GM18508 (cell line): ENCODE data around the gene ANKRD35.
"Not testable (repeated sequence)": the region's sequence is repeated elsewhere in the genome, so short reads cannot be mapped to it uniquely, and the experiment has no call there.

ENCODE experiments used
- ATAC-seq: cut with Tn5 transposase; IDR thresholded peaks from one replicate; pipeline ENCODE4 v1.9.1; 2021; ENCODE audit warnings: moderate number of reproducible peaks; ENCODE audit not compliant: insufficient read depth, unreplicated experiment

ANKRD35 gene, protein sequence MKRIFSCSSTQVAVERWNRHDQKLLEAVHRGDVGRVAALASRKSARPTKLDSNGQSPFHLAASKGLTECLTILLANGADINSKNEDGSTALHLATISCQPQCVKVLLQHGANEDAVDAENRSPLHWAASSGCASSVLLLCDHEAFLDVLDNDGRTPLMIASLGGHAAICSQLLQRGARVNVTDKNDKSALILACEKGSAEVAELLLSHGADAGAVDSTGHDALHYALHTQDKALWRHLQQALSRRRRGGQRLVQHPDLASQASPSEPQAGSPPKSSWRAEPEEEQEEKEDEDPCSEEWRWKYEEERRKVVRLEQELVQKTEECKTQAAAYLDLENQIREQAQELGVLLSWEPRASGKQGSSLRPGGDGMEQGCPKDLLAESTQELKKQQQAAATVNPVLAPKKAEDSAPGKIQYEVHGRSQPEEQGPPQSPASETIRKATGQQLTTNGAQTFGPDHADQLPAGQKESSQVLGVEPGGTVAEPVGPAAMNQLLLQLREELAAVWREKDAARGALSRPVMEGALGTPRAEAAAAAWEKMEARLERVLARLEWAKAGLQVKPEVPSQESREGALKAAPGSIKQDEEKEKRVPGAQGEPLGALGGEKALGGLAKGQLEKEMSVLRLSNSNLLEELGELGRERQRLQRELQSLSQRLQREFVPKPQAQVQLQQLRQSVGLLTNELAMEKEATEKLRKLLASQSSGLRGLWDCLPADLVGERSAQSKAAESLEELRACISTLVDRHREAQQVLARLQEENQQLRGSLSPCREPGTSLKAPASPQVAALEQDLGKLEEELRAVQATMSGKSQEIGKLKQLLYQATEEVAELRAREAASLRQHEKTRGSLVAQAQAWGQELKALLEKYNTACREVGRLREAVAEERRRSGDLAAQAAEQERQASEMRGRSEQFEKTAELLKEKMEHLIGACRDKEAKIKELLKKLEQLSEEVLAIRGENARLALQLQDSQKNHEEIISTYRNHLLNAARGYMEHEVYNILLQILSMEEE

DNA sequence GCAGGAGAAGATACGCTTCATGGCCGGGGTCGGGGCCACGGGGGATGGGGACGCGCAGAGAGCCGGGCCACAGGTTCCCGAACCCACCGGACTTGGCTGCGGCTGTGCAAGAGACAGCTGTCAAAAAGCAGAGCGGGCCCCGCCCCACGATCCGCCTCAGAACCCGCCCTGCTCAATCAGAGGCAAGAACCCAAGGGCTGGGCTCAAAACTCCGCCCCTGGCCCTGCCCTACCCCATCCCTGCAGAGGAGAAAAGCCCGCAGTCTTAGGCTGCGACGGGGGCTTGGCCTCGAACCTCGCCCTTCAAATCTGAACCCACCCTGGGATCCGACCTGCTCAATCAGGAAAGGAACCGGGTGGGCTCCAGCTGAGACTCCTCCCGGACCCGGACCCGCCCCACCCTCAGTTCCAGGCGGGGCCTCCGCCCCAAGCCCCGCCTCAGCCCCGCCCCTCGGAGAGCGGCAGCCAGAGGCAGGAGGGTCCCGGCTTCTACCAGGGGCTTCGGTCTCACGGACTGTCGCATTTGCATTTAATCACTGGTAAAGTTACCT, at the start of gene ANKRD35:
Gene ANKRD35, minus strand, starts transcription at position 129 of the 550 bp plus-strand sequence. Its CDS starts 108 bp downstream, at position 21.
- peak; percentile 80 for ATAC-seq

DNA sequence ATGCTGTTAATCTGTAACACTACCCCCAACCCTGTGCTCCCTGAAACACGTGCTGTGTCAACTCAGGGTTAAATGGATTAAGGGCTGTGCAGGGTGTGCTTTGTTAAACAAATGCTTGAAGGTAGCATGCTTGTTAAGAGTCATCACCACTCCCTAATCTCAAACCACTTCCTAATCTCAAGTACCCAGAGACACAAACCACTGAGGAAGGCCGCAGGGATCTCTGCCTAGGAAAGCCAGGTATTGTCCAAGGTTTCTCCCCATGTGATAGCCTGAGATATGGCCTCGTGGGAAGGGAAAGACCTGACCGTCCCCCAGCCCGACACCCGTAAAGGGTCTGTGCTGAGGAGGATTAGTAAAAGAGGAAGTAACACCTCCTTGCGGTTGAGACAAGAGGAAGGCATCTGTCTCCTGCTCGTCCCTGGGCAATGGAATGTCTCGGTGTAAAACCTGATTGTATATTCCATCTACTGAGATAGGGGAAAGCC, 46.9 kb upstream of the ANKRD35 start:
- ATAC-seq: not testable (repeated sequence)

DNA sequence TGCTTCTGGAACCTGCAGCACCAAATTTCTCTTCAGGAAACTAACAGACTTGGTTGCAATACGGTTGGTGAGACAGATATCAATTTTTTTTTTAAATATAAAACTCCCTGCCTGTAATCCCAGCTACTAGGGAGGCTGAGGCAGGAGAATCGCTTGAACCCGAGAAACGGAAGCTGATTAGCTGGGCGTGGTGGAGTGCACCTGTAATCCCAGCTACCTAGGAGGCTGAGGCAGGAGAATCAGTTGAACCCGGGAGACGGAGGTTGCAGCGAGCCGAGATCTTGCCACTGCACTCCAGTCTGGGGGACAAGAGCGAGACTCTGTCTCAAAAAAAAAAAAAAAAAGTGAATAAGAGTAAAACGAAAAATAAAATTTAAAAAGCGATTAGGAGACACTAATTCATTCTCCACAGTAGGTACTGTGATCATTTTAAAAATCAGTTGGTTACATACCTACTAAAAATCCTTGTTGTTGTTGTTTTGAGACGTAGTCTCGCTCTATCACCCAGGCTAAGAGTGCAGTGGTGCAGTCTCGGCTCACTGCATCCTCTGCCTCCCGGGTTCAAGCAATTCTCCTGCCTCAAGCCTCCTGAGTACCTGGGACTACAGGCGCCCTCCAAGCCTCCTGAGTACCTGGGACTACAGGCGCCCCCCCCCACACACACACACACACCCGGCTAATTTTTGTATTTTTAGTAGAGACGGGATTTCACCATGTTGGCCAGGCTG, 42.4 kb upstream of the ANKRD35 start:
- no peak for ATAC-seq

DNA sequence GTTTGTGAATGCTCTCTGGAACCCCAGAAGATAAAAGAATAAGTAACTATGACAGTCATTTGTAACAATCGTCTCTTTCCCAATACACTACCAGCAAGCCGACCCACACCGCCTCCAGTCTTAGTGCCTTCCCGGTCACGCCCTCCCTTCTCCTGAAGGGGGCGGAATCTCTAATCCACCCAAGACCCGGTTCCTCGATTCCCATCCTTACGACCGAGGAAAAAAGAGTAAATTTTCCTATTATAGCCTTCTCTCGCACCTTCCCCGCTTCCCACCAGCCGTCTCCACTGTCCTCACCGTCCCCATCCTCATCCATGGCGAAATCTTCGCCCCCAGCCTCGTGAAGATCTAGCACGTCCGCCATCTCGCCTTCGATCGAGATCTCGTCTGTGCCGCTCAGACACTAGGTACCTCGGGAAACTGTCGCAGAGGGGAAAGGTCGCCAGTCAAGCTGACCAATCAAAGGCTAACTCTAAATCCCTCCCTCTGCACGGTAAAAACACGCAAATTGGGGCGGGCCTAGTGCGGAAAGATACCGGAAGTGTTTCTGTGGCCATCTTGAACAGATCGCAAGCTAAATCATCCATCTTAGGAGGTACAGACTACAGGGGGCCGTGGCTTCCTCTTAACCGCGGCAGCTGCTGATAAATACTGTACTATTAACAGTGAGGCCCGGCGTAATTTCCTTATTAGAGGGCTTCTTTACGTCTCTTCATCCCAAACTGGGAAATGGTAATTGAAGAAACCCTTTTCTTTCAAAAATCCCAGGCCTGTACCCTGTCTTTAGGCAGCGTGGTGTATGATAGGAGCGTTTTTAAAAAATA, 41.6 kb upstream of the ANKRD35 start, which contains the start of gene RBM8A:
Gene RBM8A, minus strand, starts transcription at position 422 of the 824 bp plus-strand sequence. Its CDS starts 58 bp downstream, at position 364.
- peak; percentile 89 for ATAC-seq

DNA sequence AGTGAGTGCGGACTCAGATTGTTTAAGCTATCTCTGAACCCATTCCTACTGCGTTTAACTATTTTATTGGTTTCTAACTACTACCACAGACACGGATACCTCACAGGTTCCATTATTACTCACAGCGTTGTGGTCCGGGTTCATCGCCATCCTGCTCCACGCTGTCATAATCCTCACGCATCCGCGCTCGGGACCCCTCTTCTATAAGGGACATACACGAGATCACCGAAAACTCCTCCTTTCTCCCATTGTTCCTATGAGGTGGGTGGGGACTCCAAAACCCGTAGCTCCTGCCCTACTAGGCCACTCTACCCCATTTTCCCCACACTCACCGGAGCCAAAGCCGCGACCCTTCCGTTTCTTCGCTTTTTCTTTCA, 41.0 kb upstream of the ANKRD35 start:
- peak; percentile 5 for ATAC-seq

DNA sequence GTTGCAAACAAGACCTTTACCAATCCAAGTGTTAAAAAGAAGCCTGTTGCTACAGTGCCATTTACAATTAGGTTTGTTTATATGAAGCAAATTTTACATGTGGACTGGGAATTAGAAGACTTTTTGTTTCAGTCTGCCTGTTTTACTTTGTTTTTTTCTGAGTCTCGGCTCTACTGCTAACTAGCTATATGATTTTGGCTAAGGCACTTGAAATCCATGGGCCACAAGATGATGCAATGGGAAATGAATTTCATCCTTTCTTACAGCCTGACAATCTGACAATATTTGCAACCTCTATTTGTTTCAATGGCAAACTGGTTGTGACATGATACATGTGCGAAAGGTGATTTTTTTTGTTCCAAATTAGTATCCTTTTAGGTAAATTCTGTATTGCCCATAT, 36.6 kb upstream of the ANKRD35 start:
- no peak for ATAC-seq

DNA sequence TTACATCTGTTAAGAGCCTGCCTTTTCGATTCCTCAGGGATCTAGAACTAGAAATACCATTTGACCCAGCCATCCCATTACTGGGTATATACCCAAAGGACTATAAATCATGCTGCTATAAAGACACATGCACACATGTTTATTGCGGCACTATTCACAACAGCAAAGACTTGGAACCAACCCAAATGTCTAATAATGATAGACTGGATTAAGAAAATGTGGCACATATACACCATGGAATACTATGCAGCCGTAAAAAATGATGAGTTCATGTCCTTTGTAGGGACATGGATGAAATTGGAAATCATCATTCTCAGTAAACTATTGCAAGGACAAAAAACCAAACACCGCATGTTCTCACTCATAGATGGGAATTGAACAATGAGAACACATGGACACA, 34.6 kb upstream of the ANKRD35 start:
- ATAC-seq: not testable (repeated sequence)

DNA sequence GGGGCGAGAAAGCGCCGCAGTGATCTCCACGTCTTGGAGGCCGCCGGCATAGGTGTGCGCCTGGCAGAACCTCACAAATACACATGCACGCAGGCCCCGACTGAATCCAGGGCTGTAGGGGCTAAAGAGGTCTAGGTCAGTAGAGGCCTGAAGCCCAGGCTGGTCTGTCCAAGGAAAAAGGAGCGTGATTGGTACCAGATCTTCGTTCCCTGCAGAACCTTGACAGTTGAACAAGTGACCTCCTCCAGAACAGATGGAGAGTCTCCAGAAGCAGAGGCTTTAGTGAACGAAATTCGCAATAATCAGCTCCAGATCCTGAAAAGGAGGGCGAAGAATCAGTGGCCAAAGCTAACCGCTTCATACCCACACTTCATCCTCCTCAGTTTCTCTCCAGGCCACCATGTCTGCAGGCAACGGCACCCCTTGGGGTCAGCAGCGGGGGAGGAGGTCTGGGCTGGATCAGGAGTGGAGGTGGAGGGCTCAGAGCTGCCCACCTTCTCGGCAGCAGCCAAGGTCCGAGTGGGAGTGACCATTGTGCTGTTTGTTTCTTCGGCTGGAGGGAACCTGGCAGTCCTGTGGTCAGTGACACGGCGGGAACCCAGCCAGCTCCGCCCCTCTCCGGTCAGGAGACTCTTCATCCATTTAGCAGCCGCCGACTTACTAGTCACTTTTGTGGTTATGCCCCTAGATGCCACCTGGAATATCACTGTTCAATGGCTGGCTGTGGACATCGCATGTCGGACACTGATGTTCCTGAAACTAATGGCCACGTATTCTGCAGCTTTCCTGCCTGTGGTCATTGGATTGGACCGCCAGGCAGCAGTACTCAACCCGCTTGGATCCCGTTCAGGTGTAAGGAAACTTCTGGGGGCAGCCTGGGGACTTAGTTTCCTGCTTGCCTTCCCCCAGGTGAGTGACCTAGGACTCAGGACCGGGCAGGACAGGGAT, 33.6 kb upstream of the ANKRD35 start:
- no peak for ATAC-seq

DNA sequence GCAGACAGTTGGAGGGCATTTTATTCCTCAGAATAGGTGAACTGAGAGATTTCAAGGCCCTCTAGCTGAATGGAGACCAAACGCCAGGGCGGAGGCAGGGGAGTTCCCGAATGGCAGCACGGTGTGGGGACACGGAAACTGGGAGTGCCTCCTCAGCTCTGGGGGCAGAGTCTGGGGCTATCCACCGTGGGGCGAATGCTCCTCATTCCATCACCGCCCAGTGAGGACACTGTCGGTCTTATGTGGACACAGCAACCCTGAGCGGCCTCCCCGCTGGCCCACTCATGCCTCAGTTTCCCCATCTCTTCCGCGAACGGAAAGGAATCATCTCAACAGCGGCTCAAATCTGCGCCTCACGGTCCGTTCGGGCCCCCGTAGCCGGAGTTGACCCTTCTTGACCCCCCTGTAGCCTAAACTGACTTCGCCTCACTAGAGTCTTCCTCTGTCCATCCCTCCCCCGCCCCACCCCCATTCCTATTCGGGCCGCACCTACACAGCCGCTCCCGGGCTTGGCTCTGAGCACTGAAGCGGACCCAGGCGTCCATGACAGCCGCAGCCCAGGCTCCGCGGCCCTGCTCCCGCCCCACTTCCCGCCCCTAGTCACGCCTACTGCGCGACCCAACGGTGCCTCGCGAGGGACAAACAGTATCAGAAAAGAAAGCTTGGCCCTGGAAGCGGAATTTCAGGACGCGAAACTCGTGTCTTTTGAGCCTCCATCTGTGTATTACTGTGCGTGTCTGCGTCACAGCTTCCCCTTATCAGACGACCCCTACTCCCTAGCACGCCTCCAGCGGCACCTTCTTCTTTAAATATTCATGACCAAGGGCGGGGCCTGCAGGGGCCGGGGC, 32.7 kb upstream of the ANKRD35 start, which contains the start of gene PEX11B:
Gene PEX11B, minus strand, starts transcription at position 574 of the 848 bp plus-strand sequence. Its CDS starts 29 bp downstream, at position 545.
- no peak for ATAC-seq

DNA sequence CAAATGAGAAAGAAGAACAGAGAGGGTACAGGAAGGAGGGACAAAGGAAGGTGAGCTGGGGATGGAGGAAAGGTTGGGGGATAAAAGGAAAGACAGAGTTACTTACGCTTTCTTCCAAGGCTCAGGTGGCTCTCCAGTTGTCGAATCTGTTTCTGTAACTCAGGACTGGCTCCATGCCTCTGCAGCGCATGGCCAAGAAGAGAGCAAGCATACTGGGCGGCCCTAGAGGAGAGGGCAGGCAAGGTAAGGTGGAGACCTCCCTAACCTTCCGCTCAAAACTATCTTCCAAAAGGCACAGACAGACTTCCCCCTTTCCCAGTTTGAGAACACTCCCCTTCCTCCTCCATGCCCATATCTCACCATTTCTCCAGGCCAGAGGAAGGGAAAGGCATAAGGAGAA, 31.9 kb upstream of the ANKRD35 start:
- ATAC-seq: no peak

DNA sequence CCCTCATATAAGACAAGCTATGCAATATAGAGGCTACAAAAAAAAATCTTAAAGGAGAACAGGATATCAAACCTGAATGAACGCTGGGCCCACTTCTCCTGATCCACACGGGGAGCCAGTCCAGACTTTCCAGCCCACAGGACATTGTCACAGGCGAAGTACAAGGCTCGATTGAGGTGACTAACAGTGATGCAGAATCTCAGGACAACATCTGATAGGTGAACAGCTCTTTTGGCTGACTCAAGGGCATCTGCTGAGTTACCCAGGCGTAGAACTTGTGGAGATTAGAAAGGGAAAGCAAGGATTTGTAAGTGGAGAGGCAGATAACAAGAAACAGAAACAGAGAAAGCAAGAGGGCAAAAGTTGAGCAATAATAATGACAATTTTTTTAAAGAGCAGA, 31.1 kb upstream of the ANKRD35 start:
- ATAC-seq: no peak

DNA sequence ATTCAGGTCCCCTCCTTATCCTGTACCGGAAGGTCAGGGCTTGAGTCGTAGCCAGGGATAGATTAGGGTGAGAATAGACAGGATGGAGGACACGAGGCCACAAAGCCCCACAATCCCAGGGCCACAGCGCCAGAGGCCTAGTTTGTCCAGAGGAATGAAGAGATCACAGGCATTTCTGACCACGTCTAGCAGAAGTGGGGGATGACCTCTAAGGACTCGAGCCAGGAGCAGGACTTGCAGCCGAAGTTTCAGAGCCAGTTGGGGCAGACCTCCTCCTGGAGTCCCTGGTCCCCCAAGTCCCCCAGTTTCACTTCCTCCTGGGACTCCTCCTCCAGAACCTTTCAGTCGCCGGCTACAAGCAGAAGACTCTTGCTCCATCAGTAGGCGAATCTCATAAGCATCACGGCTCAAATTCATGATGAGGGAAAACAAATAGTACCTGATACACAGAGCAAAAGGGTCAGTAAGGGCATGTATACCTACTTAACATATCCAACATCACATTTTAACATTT, 26.5 kb upstream of the ANKRD35 start:
- no peak for ATAC-seq

DNA sequence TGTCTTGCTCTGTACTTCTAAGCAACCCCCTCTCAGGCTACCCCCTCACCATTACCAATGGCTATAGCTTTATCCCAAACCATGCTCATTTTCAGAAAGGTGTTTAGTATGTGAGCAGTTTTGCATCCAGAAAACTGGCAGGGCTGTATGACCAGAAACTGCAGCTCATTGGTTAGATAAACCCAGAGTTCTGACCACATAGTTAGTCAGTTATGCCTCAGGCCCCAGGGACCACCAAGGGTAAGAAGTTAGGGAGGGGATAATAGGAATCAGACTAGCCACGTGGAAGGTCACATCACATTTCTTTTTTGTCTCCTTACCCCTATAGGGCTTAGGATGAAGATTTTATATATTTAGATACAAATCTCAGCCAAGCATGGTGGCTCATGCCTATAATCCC, 23.0 kb upstream of the ANKRD35 start:
- ATAC-seq: no peak

DNA sequence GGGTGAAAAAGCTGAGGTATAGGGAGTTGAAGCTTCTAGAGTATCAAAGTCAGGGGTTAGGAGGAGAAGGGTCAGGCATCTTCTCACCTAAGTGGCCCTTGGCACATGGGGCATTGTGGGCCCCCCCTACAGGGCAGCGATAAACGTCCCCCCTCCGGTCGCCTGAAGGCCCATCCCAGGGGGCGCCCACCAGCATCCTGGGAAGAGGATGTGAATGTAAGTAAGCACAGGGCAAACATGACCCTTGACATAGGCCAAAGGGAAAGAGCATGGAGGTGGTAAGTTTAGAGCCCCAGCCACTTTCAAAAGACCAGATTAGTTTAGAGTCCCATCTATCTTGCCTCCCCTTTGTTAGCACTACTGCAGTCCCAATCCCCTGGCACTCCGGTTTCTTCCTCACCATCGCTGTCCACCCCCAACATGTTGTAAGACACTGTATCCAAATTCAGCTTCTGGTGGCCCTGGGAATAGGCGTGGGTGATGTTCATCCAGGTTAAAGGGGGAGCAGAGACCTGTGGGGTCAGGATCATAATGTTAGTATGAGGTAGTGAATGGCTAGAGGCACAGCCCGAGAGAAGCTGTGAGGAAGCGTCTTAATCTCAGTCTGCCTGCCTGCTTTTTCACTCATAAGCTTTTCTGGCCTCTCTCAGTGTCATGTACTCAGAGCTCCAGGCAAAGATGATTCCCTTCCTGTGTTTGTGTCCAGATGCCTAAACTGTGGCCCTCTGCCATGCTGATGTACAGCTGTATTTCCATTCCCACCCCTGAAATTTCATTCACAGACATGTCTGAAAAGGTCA, 21.5 kb upstream of the ANKRD35 start:
- no peak for ATAC-seq

DNA sequence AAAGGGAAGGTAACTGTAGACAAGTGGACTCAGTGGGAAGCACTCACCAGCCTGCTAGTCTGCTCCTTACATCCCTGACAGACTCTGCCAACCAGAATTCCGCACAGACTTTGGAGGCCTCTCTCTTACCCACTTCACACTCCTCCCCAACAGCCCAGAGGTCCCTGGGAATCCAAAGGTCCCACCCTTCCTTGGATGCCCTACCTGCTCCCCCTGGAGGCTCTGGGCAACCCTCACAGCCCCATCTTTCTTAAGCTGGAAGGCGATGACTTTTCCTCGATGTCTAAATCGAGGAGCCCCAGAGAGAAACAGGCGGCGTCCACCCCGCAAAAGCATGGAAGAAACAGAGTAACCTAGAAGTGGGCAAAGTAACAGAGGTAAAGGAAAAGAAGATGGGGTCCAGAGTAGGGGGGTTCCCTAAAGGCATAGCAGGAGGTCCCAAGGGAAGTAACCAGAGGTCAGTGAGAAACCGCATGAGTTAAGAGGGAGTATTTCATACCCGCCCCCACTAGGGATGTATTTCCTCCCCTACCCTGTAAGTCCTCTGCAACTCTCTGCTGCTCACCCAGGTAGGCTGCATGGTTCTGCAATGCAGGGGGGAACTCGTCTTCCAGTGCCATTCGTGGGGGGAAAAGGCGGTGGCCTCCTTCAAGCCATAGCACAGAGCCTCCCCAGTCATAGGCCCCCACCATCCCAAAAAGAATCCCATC, 15.8 kb upstream of the ANKRD35 start:
- no peak for ATAC-seq
